ENCODE results near the gene NT5DC3. TPM values are rescaled to one million over a fixed set of nuclear protein-coding genes. Genes with fewer than 3 reads are reported as not detected.
A peak's percentile ranks its signal among the peaks of the same experiment; 100 is the strongest.

NT5DC3 gene
- total and polyA plus RNA-seq, 2 experiments from 2014 or later = 2.8 to 6.3 TPM

DNA sequence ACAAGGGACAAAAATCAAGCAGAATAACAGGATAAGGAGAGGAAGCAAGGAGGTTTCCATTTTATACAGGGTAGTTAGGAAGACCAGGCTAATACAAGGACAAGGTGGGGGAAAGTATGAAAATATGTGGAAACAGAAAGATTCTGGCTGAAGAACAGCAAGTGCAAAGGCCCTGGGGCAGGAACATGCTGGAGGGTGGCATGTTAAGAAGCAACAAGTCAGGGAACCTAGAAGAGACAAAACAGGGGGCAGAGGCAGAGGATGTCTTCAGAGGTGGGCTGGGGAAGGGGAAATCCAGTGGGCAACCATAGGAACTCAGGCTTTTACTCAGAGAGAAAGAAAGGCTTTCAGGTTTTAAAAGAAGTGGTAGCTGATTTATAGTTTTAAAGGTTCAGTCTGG, 54.8 kb downstream of the NT5DC3 start:
- Histone ChIP-seq H3K4me3 (no peak overlapping the region), H3K9me3 (ENCODE audit: low read depth) (no peaks in the 10 kb centered on the region), H4K20me1 (ENCODE audit: insufficient read depth, poor library complexity, severe bottlenecking) (no peaks in the 10 kb centered on the region), H3K9me2 (replicated peaks; ENCODE audit: insufficient read depth) (no peaks in the 10 kb centered on the region), H3K27me3 (no peaks in the 10 kb centered on the region), H3K79me2 (no peaks in the 10 kb centered on the region), H2AFZ (no peak overlapping the region), H3K36me3 (replicated peaks; ENCODE audit: insufficient read depth, low read depth) (no peaks in the 10 kb centered on the region), H3K4me1 (ENCODE audit: insufficient read depth) (peaks cover 8% of the 10 kb centered on the region), H3K4me2 (no peak overlapping the region), H3K27ac (no peak overlapping the region)
- DNase-seq (ENCODE audit: low spot score) = no peak
- TF ChIP-seq EZH2phosphoT487 (IDR thresholded peaks at IDR 0.05; ENCODE audit: low read depth, severe bottlenecking, unreplicated experiment) = no peak
- no peak for TF ChIP-seq EZH2 (IDR thresholded peaks at IDR 0.05; ENCODE audit: borderline replicate concordance)
- TF ChIP-seq, protein P1, sequence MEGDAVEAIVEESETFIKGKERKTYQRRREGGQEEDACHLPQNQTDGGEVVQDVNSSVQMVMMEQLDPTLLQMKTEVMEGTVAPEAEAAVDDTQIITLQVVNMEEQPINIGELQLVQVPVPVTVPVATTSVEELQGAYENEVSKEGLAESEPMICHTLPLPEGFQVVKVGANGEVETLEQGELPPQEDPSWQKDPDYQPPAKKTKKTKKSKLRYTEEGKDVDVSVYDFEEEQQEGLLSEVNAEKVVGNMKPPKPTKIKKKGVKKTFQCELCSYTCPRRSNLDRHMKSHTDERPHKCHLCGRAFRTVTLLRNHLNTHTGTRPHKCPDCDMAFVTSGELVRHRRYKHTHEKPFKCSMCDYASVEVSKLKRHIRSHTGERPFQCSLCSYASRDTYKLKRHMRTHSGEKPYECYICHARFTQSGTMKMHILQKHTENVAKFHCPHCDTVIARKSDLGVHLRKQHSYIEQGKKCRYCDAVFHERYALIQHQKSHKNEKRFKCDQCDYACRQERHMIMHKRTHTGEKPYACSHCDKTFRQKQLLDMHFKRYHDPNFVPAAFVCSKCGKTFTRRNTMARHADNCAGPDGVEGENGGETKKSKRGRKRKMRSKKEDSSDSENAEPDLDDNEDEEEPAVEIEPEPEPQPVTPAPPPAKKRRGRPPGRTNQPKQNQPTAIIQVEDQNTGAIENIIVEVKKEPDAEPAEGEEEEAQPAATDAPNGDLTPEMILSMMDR (IDR thresholded peaks at IDR 0.05; ENCODE audit: poor library complexity) = no peak

DNA sequence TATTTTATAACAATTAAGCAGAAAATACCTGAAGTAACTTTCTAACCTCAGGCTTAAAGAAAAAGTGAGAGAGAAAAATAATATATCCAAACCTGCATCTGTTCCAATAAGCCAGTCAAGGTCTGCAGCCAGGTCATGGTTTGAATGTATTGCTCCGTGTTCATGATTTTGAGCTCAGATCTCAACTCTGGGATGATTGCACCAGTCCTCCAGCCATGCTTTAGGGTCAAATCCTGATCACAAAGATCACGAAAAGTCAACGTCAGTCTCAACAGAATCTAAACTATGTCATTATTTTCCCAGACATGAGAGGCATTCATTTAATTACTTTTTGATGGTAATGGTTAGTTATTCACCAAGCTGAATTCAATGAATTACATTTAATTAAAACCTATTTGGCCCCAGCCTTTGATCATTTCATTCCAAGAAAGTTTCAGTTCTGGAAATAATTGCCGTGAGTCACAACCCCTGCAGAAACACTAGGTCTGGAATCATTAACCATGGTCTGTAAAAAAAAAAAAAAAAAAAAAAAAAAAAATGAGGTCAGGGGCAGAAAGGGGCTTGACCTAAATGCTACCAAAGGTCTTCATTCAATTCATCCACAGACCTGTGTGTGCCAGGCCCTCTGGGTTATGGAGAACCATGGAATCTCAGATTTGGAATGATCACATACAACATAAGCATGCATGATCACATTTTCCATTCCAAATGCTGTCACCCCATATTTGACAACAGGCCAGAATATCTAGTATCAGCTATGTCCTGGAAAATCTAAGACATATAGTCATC, 55.6 kb downstream of the NT5DC3 start:
- no peak overlapping the region for H3K4me2 ChIP-seq
- no peak overlapping the region for H2AFZ ChIP-seq
- peak overlapping the region; percentile 40 for H3K27ac ChIP-seq
- TF ChIP-seq, protein P1 (IDR thresholded peaks at IDR 0.05; ENCODE audit: poor library complexity) = no peak
- no peak for TF ChIP-seq EZH2 (IDR thresholded peaks at IDR 0.05; ENCODE audit: borderline replicate concordance)
- no peak for TF ChIP-seq EZH2phosphoT487 (IDR thresholded peaks at IDR 0.05; ENCODE audit: low read depth, severe bottlenecking, unreplicated experiment)
- no peaks in the 10 kb centered on the region for H3K9me3 ChIP-seq (ENCODE audit: low read depth)
- no peaks in the 10 kb centered on the region for H4K20me1 ChIP-seq (ENCODE audit: insufficient read depth, poor library complexity, severe bottlenecking)
- peaks cover 8% of the 10 kb centered on the region for H3K4me1 ChIP-seq (ENCODE audit: insufficient read depth)
- 73% methylated on average over 4 of the region's 4 CpGs for WGBS (ENCODE audit: low lambda C conversion rate, missing lambda C conversion rate)
- DNase-seq (ENCODE audit: low spot score) = no peak
- H3K27me3 ChIP-seq = no peaks in the 10 kb centered on the region
- H3K36me3 ChIP-seq (replicated peaks; ENCODE audit: insufficient read depth, low read depth) = no peaks in the 10 kb centered on the region
- no peaks in the 10 kb centered on the region for H3K79me2 ChIP-seq
- no peak overlapping the region for H3K4me3 ChIP-seq
- no peaks in the 10 kb centered on the region for H3K9me2 ChIP-seq (replicated peaks; ENCODE audit: insufficient read depth)

DNA sequence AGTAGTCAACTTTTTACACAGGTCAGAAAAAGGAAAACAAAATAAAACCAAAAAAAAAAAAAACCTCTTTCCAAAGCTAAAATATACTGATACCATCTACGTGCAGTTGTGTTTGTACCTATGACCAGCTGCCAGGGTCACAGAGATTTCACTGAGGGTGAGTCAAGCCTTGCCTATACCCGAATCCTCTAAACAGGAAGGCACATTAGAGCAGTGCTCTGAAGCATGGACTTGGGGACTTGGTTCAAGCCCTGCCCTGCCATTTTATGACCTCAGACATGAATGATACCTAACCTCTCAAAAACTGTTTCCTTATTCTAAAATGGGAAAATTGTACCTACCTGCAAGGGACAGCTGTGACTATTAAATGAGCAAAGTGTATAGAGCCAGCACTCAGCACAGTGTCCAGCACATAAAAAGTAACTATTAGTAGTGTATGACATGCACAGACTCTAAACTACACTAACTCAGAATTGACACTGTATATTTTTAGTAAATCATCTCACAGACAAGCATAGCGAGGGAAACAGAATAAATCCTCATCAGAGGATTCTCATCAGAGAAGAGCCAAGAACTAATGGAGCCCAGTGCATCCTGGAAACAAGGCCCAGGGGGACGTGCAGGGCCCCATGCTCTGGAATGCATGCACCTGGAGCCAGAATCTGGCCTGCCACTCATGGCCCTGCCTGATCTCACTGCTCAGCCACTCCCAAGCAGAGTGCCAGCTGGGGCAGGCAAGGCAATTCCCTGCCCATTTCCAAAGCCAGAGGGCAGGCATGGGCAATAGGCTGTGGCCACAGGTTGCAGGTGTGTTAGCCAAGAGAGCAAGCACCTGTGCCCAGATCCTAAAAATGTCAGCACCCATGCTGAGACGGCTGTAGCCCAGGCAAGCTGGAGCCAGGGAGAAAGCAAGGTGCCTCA, 57.0 kb downstream of the NT5DC3 start:
- TF ChIP-seq EZH2phosphoT487 (IDR thresholded peaks at IDR 0.05; ENCODE audit: low read depth, severe bottlenecking, unreplicated experiment) = no peak
- TF ChIP-seq, protein P1 (IDR thresholded peaks at IDR 0.05; ENCODE audit: poor library complexity) = no peak
- no peak for TF ChIP-seq EZH2 (IDR thresholded peaks at IDR 0.05; ENCODE audit: borderline replicate concordance)
- H3K9me2 ChIP-seq (replicated peaks; ENCODE audit: insufficient read depth) = no peaks in the 10 kb centered on the region
- no peaks in the 10 kb centered on the region for H3K36me3 ChIP-seq (replicated peaks; ENCODE audit: insufficient read depth, low read depth)
- no peak overlapping the region for H3K27ac ChIP-seq
- 83% methylated on average over 5 of the region's 5 CpGs for WGBS (ENCODE audit: low lambda C conversion rate, missing lambda C conversion rate)
- no peaks in the 10 kb centered on the region for H3K27me3 ChIP-seq
- H4K20me1 ChIP-seq (ENCODE audit: insufficient read depth, poor library complexity, severe bottlenecking) = no peaks in the 10 kb centered on the region
- H3K4me2 ChIP-seq = no peak overlapping the region
- peaks cover 8% of the 10 kb centered on the region for H3K4me1 ChIP-seq (ENCODE audit: insufficient read depth)
- H3K79me2 ChIP-seq = no peaks in the 10 kb centered on the region
- H2AFZ ChIP-seq = no peak overlapping the region
- H3K4me3 ChIP-seq = no peak overlapping the region
- no peak for DNase-seq (ENCODE audit: low spot score)
- no peaks in the 10 kb centered on the region for H3K9me3 ChIP-seq (ENCODE audit: low read depth)

Data from hepatocyte (in vitro differentiated cells).